ENCODE data around the gene TUBA1A.
"Not testable (repeated sequence)": the region's sequence is repeated elsewhere in the genome, so short reads cannot be mapped to it uniquely, and the experiment has no call there.

TUBA1A gene

GRCh38 chr12:49189731-49190716 lies 1.1 kb upstream of the TUBA1A start:
- peaks cover 6% of the 10 kb centered on the region for H3K4me1 Mint-ChIP-seq
- H3K27ac Mint-ChIP-seq = peak overlapping the region; percentile 95
- H3K36me3 Mint-ChIP-seq = peaks cover 6% of the 10 kb centered on the region
- no peaks in the 10 kb centered on the region for H3K9me3 Mint-ChIP-seq
- no peak for ATAC-seq
- peak overlapping the region; percentile 67 for H3K4me3 Mint-ChIP-seq
- no peaks in the 10 kb centered on the region for H3K27me3 Mint-ChIP-seq

GRCh38 chr12:49188201-49188915 lies 522 bp downstream of the TUBA1A start:
- ATAC-seq = peak; percentile 75
- H3K4me3 Mint-ChIP-seq = peak overlapping the region; percentile 97
- peaks cover 6% of the 10 kb centered on the region for H3K4me1 Mint-ChIP-seq
- no peaks in the 10 kb centered on the region for H3K27me3 Mint-ChIP-seq
- H3K36me3 Mint-ChIP-seq = peaks cover 17% of the 10 kb centered on the region
- peak overlapping the region; percentile 95 for H3K27ac Mint-ChIP-seq
- no peaks in the 10 kb centered on the region for H3K9me3 Mint-ChIP-seq

GRCh38 chr12:49187184-49187583 lies 1.7 kb downstream of the TUBA1A start:
- Mint-ChIP-seq H3K4me3 (no peak overlapping the region), H3K9me3 (no peaks in the 10 kb centered on the region), H3K27ac (no peak overlapping the region), H3K4me1 (peaks cover 6% of the 10 kb centered on the region), H3K27me3 (no peaks in the 10 kb centered on the region), H3K36me3 (peaks cover 17% of the 10 kb centered on the region)
- ATAC-seq = no peak

GRCh38 chr12:49186307-49186706 lies 2.6 kb downstream of the TUBA1A start:
- H3K4me3 Mint-ChIP-seq, H3K27ac Mint-ChIP-seq, H3K27me3 Mint-ChIP-seq, H3K9me3 Mint-ChIP-seq, ATAC-seq, H3K4me1 Mint-ChIP-seq: not testable (repeated sequence)
- peaks cover 17% of the 10 kb centered on the region for H3K36me3 Mint-ChIP-seq

- not testable (repeated sequence) for H3K9me3 Mint-ChIP-seq, H3K27me3 Mint-ChIP-seq, H3K27ac Mint-ChIP-seq, H3K4me1 Mint-ChIP-seq, ATAC-seq, H3K4me3 Mint-ChIP-seq
- peaks cover 17% of the 10 kb centered on the region for H3K36me3 Mint-ChIP-seq
Measured at GRCh38 chr12:49184697-49185096, 4.2 kb downstream of the TUBA1A start.

GRCh38 chr12:49183214-49183950 lies 5.5 kb downstream of the TUBA1A start:
- not testable (repeated sequence) for H3K9me3 Mint-ChIP-seq, ATAC-seq, H3K4me3 Mint-ChIP-seq, H3K27me3 Mint-ChIP-seq, H3K4me1 Mint-ChIP-seq, H3K27ac Mint-ChIP-seq
- peaks cover 17% of the 10 kb centered on the region for H3K36me3 Mint-ChIP-seq

GRCh38 chr12:49174218-49174617 lies 14.7 kb downstream of the TUBA1A start:
- Mint-ChIP-seq H3K27ac (no peak overlapping the region), H3K4me3 (no peak overlapping the region), H3K27me3 (no peaks in the 10 kb centered on the region), H3K4me1 (peaks cover 6% of the 10 kb centered on the region), H3K36me3 (peaks cover 5% of the 10 kb centered on the region), H3K9me3 (peaks cover 3% of the 10 kb centered on the region)
- ATAC-seq = no peak

GRCh38 chr12:49170924-49171323 lies 18.0 kb downstream of the TUBA1A start:
- no peaks in the 10 kb centered on the region for H3K27me3 Mint-ChIP-seq
- no peaks in the 10 kb centered on the region for H3K4me1 Mint-ChIP-seq
- no peak for ATAC-seq
- H3K9me3 Mint-ChIP-seq = no peaks in the 10 kb centered on the region
- H3K27ac Mint-ChIP-seq = no peak overlapping the region
- no peak overlapping the region for H3K4me3 Mint-ChIP-seq
- no peaks in the 10 kb centered on the region for H3K36me3 Mint-ChIP-seq

GRCh38 chr12:49165114-49165513 lies 23.8 kb downstream of the TUBA1A start:
- Mint-ChIP-seq H3K9me3 (no peaks in the 10 kb centered on the region), H3K36me3 (no peaks in the 10 kb centered on the region), H3K27me3 (no peaks in the 10 kb centered on the region), H3K4me3 (no peak overlapping the region), H3K4me1 (peaks cover 18% of the 10 kb centered on the region), H3K27ac (no peak overlapping the region)
- no peak for ATAC-seq

GRCh38 chr12:49161901-49162300 lies 27.0 kb downstream of the TUBA1A start:
- H3K4me3 Mint-ChIP-seq, ATAC-seq, H3K36me3 Mint-ChIP-seq, H3K27me3 Mint-ChIP-seq, H3K9me3 Mint-ChIP-seq: not testable (repeated sequence)
- Mint-ChIP-seq H3K27ac (peak overlapping the region; percentile 88), H3K4me1 (peaks cover 21% of the 10 kb centered on the region)

- H3K27me3 Mint-ChIP-seq = no peaks in the 10 kb centered on the region
- H3K4me1 Mint-ChIP-seq = peaks cover 21% of the 10 kb centered on the region
- H3K27ac Mint-ChIP-seq = peak overlapping the region; percentile 88
- ATAC-seq = peak; percentile 66
- no peaks in the 10 kb centered on the region for H3K9me3 Mint-ChIP-seq
- H3K4me3 Mint-ChIP-seq = peak overlapping the region; percentile 64
- no peaks in the 10 kb centered on the region for H3K36me3 Mint-ChIP-seq
Measured at GRCh38 chr12:49161092-49161795, 27.6 kb downstream of the TUBA1A start.

GRCh38 chr12:49160399-49160798 lies 28.5 kb downstream of the TUBA1A start:
- Mint-ChIP-seq H3K27me3 (no peaks in the 10 kb centered on the region), H3K27ac (peak overlapping the region; percentile 88), H3K4me1 (peaks cover 21% of the 10 kb centered on the region), H3K9me3 (no peaks in the 10 kb centered on the region), H3K36me3 (no peaks in the 10 kb centered on the region), H3K4me3 (peak overlapping the region; percentile 64)
- peak; percentile 43 for ATAC-seq

GRCh38 chr12:49154221-49154620 lies 34.7 kb downstream of the TUBA1A start:
- ATAC-seq = no peak
- Mint-ChIP-seq H3K27ac (no peak overlapping the region), H3K36me3 (no peaks in the 10 kb centered on the region)

GRCh38 chr12:49147384-49147783 lies 41.5 kb downstream of the TUBA1A start:
- Mint-ChIP-seq H3K9me3 (no peaks in the 10 kb centered on the region), H3K36me3 (peaks cover 7% of the 10 kb centered on the region), H3K27ac (no peak overlapping the region), H3K4me3 (no peak overlapping the region), H3K4me1 (no peaks in the 10 kb centered on the region), H3K27me3 (no peaks in the 10 kb centered on the region)
- ATAC-seq = no peak

More at GRCh38 chr12:49154221-49154620, 34.7 kb downstream of the TUBA1A start:
- Mint-ChIP-seq H3K4me3 (no peak overlapping the region), H3K27me3 (no peaks in the 10 kb centered on the region), H3K9me3 (no peaks in the 10 kb centered on the region), H3K4me1 (no peaks in the 10 kb centered on the region)
